SU-DHL-6 (cell line): ENCODE data around the gene NAA11.

Experiments used
- EZH2phosphoT487 ChIP-seq: fragments of 200-600 bp; sonication (generic), shearing (Covaris generic); conservative IDR thresholded peaks from 2 replicates; pipeline ENCODE4 v1.6.1; 2018; ENCODE audit warnings: mild to moderate bottlenecking, antibody characterized with exemption, low read length, moderate library complexity, mixed read lengths
- TF ChIP-seq, protein P1 (sequence below): fragments of 200-600 bp; sonication (generic); IDR thresholded peaks from one replicate; pipeline ENCODE4 v1.5.1; 2017; ENCODE audit warnings: antibody characterized with exemption, mild to moderate bottlenecking, low read length, moderate library complexity; ENCODE audit not compliant: insufficient read depth, poor library complexity, severe bottlenecking

DNA sequence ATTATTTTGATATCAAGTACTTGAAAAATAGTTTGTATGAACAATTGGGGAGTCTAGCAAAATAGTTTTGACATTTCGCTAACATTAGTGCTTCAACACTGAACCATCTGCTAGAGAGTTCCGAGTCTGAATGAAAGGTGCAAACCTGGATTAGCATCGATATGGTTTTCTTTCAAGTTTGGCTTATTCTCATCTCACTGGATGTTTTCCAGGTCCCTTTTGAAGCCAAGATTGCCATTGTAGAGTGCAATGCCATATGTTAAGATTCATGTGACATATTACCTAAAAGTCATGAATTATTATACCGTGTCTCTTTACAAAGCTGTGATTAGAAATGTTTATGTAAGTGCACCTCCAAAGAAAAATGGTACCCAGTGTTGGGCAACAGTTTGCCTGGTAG is 36.8 kb upstream of the NAA11 start:
- TF ChIP-seq, protein P1, sequence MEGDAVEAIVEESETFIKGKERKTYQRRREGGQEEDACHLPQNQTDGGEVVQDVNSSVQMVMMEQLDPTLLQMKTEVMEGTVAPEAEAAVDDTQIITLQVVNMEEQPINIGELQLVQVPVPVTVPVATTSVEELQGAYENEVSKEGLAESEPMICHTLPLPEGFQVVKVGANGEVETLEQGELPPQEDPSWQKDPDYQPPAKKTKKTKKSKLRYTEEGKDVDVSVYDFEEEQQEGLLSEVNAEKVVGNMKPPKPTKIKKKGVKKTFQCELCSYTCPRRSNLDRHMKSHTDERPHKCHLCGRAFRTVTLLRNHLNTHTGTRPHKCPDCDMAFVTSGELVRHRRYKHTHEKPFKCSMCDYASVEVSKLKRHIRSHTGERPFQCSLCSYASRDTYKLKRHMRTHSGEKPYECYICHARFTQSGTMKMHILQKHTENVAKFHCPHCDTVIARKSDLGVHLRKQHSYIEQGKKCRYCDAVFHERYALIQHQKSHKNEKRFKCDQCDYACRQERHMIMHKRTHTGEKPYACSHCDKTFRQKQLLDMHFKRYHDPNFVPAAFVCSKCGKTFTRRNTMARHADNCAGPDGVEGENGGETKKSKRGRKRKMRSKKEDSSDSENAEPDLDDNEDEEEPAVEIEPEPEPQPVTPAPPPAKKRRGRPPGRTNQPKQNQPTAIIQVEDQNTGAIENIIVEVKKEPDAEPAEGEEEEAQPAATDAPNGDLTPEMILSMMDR, result no peak
- no peak for TF ChIP-seq EZH2phosphoT487
